Liver (tissue), 9 donors: Measurements from ENCODE around the gene CNTN1. TPM values are rescaled to one million over a fixed set of nuclear protein-coding genes. Genes with fewer than 3 reads are reported as not detected.

Experiments
- DNase-seq: peaks from one replicate; pipeline ENCODE4 v3.0.0-alpha.2; 2017; ENCODE audit warnings: low spot score
- H3K27ac ChIP-seq, 2 donors: one replicate each; pipeline ENCODE4 v1.7.0; 2013; ENCODE audit warnings: inconsistent platforms in 2 of 2, low read length in 2 of 2, control low read depth in 1 of 2, low read depth in 1 of 2, mild to moderate bottlenecking in 1 of 2
- H3K27me3 ChIP-seq, 4 donors: one replicate each; pipeline versions ENCODE4 v1.6.1 to v1.7.0; 2013; ENCODE audit warnings: low read length in 3 of 4, inconsistent platforms in 1 of 4, mild to moderate bottlenecking in 1 of 4, moderate library complexity in 1 of 4; ENCODE audit not compliant: control insufficient read depth in 4 of 4, insufficient read depth in 4 of 4
- H3K36me3 ChIP-seq, 4 donors: one replicate each; pipeline versions ENCODE4 v1.6.1 to v1.7.0; 2013; ENCODE audit warnings: low read length in 3 of 4, mild to moderate bottlenecking in 3 of 4, low read depth in 1 of 4, moderate library complexity in 1 of 4; ENCODE audit not compliant: control insufficient read depth in 4 of 4, insufficient read depth in 3 of 4
- H3K4me1 ChIP-seq, 4 donors: one replicate each; pipeline versions ENCODE4 v1.6.1 to v1.7.0; 2013; ENCODE audit warnings: low read length in 3 of 4, mild to moderate bottlenecking in 3 of 4, moderate library complexity in 1 of 4; ENCODE audit not compliant: control insufficient read depth in 4 of 4, insufficient read depth in 4 of 4
- H3K4me3 ChIP-seq, 3 donors: one replicate each; pipeline versions ENCODE4 v1.6.1 to v1.7.0; 2013; ENCODE audit warnings: low read length in 3 of 3, control low read depth in 1 of 3, low read depth in 1 of 3, mild to moderate bottlenecking in 1 of 3
- H3K9ac ChIP-seq, 2 donors: one replicate each; pipeline ENCODE4 v1.7.0; 2013; ENCODE audit warnings: low read length in 2 of 2, mild to moderate bottlenecking in 2 of 2, moderate library complexity in 2 of 2, control low read depth in 1 of 2, low read depth in 1 of 2
- H3K9me3 ChIP-seq, 4 donors: one replicate each; pipeline versions ENCODE4 v1.6.1 to v1.7.0; 2013; ENCODE audit warnings: low read length in 3 of 4; ENCODE audit not compliant: control insufficient read depth in 4 of 4
- FOXA2 ChIP-seq: IDR thresholded peaks from 2 replicates; pipeline ENCODE4 v1.6.1; 2016; ENCODE audit warnings: antibody characterized with exemption
- HNF4A ChIP-seq, 2 donors: conservative IDR thresholded peaks; 2 replicates each; pipeline ENCODE4 v1.6.1; 2016; ENCODE audit warnings: antibody characterized with exemption in 2 of 2, mild to moderate bottlenecking in 2 of 2
- HNF4G ChIP-seq: IDR thresholded peaks from 2 replicates; pipeline ENCODE4 v1.6.1; 2016; ENCODE audit warnings: antibody characterized with exemption
- JUND ChIP-seq, 2 donors: IDR thresholded peaks; 2 replicates each; pipeline ENCODE4 v1.6.1; 2016; ENCODE audit warnings: antibody characterized with exemption in 2 of 2
- NR2F2 ChIP-seq: IDR thresholded peaks from 2 replicates; pipeline ENCODE4 v1.6.1; 2016; ENCODE audit warnings: antibody characterized with exemption
- YY1 ChIP-seq: IDR thresholded peaks from 2 replicates; pipeline ENCODE4 v1.6.1; 2016; ENCODE audit warnings: antibody characterized with exemption, mild to moderate bottlenecking
- WGBS: extraction: QIAGEN DNeasy Blood & Tissue Kit; methylation state at CpG from one replicate; pipeline ENCODE4 v1.1.7; 2013; 5-methylcytosine and 5-hydroxymethylcytosine counted together
- polyA plus RNA-seq, 2 donors: library from polyadenylated mRNA; stranded (reverse) in 1 of 2; unstranded in 1 of 2; fragments of 200-250 nt in 1 of 2; fragments of >200 nt in 1 of 2; fragmentation: Nextera tagmentation in 1 of 2; extraction: Ambion mirVana in 1 of 2; gene quantifications; one replicate each; pipeline versions ENCODE4 v1.2.1 to v1.2.3, GENCODE V29; 2013 to 2015
- total RNA-seq, 2 donors: library from RNA; depleted of rRNA; stranded (reverse); fragments of >200 nt; gene quantifications; one replicate each; pipeline ENCODE4 v1.2.3, GENCODE V29; 2014
- TF ChIP-seq, protein P1 (sequence below): IDR thresholded peaks from 2 replicates; pipeline ENCODE4 v1.6.1; 2016; ENCODE audit warnings: antibody characterized with exemption
- TF ChIP-seq, protein P2 (sequence below): IDR thresholded peaks from 2 replicates; pipeline ENCODE4 v1.6.1; 2016; ENCODE audit warnings: antibody characterized with exemption
- TF ChIP-seq, protein P3 (sequence below): fragments of 150-350 bp; IDR thresholded peaks from 2 replicates; pipeline ENCODE4 v1.5.1; 2017; ENCODE audit warnings: improper control_type of control experiment, low read depth, low read length; ENCODE audit not compliant: missing input control
- TF ChIP-seq, protein P4 (sequence below): IDR thresholded peaks from 2 replicates; pipeline ENCODE4 v1.6.1; 2016; ENCODE audit warnings: antibody characterized with exemption, mild to moderate bottlenecking
- TF ChIP-seq, protein P5 (sequence below): IDR thresholded peaks from 2 replicates; pipeline ENCODE4 v1.6.1; 2016; ENCODE audit warnings: antibody characterized with exemption
- donor health status: healthy.
- donor health status: healthy.
- donor health status: healthy.
- donor health status: healthy.
- donor health status: healthy.

The CNTN1 gene
- total and polyA plus RNA-seq, 4 donors, result 0.03 to 1.2 (median 0.43) TPM

DNA sequence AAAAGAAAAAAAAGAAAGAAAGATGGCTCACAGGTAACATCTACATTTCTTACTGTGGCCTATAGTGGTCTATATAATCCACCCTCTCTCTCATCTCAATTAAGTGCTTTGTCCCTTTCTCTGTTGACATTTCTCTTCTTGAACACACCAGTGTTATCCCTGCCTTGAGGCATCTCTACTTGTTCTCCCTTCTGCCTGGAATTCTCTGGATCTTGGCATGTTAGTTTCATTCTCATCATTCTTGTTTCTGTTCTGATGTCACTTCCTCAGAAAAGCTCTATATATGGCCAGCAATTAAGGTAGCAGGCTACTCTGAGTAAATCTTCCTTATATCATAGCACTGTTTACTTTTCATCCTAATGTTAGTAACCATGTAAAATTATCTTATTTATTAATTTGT lies 340.1 kb downstream of the CNTN1 start (continued):
- TF ChIP-seq, protein P1, sequence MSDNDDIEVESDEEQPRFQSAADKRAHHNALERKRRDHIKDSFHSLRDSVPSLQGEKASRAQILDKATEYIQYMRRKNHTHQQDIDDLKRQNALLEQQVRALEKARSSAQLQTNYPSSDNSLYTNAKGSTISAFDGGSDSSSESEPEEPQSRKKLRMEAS, result no peak
- TF ChIP-seq, protein P2, sequence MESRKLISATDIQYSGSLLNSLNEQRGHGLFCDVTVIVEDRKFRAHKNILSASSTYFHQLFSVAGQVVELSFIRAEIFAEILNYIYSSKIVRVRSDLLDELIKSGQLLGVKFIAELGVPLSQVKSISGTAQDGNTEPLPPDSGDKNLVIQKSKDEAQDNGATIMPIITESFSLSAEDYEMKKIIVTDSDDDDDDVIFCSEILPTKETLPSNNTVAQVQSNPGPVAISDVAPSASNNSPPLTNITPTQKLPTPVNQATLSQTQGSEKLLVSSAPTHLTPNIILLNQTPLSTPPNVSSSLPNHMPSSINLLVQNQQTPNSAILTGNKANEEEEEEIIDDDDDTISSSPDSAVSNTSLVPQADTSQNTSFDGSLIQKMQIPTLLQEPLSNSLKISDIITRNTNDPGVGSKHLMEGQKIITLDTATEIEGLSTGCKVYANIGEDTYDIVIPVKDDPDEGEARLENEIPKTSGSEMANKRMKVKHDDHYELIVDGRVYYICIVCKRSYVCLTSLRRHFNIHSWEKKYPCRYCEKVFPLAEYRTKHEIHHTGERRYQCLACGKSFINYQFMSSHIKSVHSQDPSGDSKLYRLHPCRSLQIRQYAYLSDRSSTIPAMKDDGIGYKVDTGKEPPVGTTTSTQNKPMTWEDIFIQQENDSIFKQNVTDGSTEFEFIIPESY, result no peak
- no peak for TF ChIP-seq FOXA2

DNA sequence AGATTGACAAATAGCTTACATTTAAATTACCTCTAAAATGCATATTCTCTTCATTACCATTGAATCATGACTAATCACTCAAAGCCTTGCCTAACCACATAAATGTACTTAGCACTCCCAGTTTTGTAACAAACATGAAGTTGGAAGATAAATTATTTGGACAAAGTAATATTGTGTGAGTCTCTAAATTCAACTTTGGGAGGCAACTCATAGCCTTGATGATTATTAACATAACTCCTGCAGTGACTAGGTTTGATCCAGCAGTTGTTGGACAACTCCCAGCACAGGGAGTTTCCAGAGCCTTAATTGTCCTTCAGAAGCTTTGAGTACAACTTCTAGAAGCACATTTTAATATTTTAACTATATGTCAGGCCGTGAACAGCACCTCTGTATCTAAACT lies 342.4 kb downstream of the CNTN1 start:
- TF ChIP-seq, protein P3, sequence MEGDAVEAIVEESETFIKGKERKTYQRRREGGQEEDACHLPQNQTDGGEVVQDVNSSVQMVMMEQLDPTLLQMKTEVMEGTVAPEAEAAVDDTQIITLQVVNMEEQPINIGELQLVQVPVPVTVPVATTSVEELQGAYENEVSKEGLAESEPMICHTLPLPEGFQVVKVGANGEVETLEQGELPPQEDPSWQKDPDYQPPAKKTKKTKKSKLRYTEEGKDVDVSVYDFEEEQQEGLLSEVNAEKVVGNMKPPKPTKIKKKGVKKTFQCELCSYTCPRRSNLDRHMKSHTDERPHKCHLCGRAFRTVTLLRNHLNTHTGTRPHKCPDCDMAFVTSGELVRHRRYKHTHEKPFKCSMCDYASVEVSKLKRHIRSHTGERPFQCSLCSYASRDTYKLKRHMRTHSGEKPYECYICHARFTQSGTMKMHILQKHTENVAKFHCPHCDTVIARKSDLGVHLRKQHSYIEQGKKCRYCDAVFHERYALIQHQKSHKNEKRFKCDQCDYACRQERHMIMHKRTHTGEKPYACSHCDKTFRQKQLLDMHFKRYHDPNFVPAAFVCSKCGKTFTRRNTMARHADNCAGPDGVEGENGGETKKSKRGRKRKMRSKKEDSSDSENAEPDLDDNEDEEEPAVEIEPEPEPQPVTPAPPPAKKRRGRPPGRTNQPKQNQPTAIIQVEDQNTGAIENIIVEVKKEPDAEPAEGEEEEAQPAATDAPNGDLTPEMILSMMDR, result no peak
- no peak for TF ChIP-seq YY1
- TF ChIP-seq FOXA2, result no peak
- TF ChIP-seq, protein P4, sequence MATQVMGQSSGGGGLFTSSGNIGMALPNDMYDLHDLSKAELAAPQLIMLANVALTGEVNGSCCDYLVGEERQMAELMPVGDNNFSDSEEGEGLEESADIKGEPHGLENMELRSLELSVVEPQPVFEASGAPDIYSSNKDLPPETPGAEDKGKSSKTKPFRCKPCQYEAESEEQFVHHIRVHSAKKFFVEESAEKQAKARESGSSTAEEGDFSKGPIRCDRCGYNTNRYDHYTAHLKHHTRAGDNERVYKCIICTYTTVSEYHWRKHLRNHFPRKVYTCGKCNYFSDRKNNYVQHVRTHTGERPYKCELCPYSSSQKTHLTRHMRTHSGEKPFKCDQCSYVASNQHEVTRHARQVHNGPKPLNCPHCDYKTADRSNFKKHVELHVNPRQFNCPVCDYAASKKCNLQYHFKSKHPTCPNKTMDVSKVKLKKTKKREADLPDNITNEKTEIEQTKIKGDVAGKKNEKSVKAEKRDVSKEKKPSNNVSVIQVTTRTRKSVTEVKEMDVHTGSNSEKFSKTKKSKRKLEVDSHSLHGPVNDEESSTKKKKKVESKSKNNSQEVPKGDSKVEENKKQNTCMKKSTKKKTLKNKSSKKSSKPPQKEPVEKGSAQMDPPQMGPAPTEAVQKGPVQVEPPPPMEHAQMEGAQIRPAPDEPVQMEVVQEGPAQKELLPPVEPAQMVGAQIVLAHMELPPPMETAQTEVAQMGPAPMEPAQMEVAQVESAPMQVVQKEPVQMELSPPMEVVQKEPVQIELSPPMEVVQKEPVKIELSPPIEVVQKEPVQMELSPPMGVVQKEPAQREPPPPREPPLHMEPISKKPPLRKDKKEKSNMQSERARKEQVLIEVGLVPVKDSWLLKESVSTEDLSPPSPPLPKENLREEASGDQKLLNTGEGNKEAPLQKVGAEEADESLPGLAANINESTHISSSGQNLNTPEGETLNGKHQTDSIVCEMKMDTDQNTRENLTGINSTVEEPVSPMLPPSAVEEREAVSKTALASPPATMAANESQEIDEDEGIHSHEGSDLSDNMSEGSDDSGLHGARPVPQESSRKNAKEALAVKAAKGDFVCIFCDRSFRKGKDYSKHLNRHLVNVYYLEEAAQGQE, result no peak
- TF ChIP-seq HNF4G, result no peak
- TF ChIP-seq HNF4A (conservative IDR thresholded peaks at IDR 0.05), result no peak
- TF ChIP-seq, protein P5, sequence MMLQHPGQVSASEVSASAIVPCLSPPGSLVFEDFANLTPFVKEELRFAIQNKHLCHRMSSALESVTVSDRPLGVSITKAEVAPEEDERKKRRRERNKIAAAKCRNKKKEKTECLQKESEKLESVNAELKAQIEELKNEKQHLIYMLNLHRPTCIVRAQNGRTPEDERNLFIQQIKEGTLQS, result no peak
- TF ChIP-seq, protein P2, result no peak
- Histone ChIP-seq H3K27me3 (peaks cover 0 to 3% (median 0%) of the 10 kb centered on the region in 4 donors), H3K9ac (no peak overlapping the region), H3K4me1 (no peaks in the 10 kb centered on the region), H3K9me3 (no peaks in the 10 kb centered on the region), H3K4me3 (no peak overlapping the region), H3K36me3 (no peaks in the 10 kb centered on the region), H3K27ac (no peak overlapping the region)
- DNase-seq, result no peak
- 67% methylated on average over 1 of the region's 1 CpG for WGBS

DNA sequence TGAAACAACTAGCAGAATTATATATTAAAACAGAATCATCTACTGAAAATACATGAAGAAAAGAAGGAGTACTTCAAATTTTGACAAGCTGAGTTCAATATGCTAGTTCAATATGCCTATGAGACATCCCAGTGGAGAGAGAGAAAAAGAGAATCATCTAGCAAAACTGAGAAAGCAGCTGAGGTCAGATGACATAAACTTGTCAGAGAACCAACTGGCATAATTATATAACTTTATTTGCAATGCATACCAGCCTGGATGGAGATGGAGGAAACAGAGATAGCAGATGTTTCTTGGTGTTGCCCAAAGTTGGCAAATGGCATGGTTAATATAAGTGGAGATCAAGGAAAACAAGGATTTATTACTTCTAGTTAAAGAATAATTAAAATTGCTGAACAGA lies 347.2 kb downstream of the CNTN1 start:
- H3K4me1 ChIP-seq, result no peaks in the 10 kb centered on the region
- no peak overlapping the region for H3K9ac ChIP-seq
- peaks cover 0 to 3% (median 0%) of the 10 kb centered on the region in 4 donors for H3K27me3 ChIP-seq
- no peaks in the 10 kb centered on the region for H3K9me3 ChIP-seq
- no peak for TF ChIP-seq JUND (IDR thresholded peaks at IDR 0.05)
- TF ChIP-seq NR2F2, result no peak
- TF ChIP-seq, protein P4, result no peak
- no peak overlapping the region for H3K4me3 ChIP-seq
- DNase-seq, result no peak
- no peaks in the 10 kb centered on the region for H3K36me3 ChIP-seq
- no peak overlapping the region for H3K27ac ChIP-seq
